HCT116 (cell line): ENCODE data around the gene FLRT1. TPM values are rescaled to one million over a fixed set of nuclear protein-coding genes. Genes with fewer than 3 reads are reported as not detected.
A peak's percentile ranks its signal among the peaks of the same experiment; 100 is the strongest.

Experiments used
- ATAC-seq: fragments of 200-7000 bp; cut with Tn5 transposase; 2 replicates; pipeline ENCODE4 v1.9.1; 2020; ENCODE audit warnings: mild to moderate bottlenecking, moderate library complexity
- BruUV-seq: library from RNA; stranded (reverse); fragments of 400-500 nt; replicated peaks from 2 replicates; lab custom pipeline; 2021; lab: Mats Ljungman, UMichigan
- CTCF ChIA-PET: fragments of 300-600 bp; sonication (Branson Sonifier 250); formaldehyde crosslinking; loops from one replicate; lab custom pipeline; 2021; ENCODE audit warnings: antibody characterized with exemption; lab: Charles Lee
- POLR2A ChIA-PET: fragments of 300-600, 350-600 bp; sonication (Branson Sonifier 250); formaldehyde crosslinking; loops from one replicate; lab custom pipeline; 2021; ENCODE audit warnings: antibody characterized with exemption; lab: Charles Lee
- RAD21 ChIA-PET, 2 experiments: fragments of 300-600 bp; sonication (Branson Sonifier 250); formaldehyde crosslinking; loops; one replicate each; lab custom pipeline; 2023; ENCODE audit warnings: low total read pairs in 2 of 2; ENCODE audit not compliant: uncharacterized antibody in 2 of 2, unreplicated experiment in 2 of 2, low non-redundant PET in 1 of 2; lab: Charles Lee
- DNase-seq: peaks from one replicate; pipeline ENCODE4 v3.0.0-alpha.2; 2010; ENCODE audit warnings: low read depth, low spot score
- H2AFZ ChIP-seq: fragments of 200-600 bp; shearing (Covaris generic), sonication (generic); 2 replicates; pipeline ENCODE4 v1.6.1; 2017; ENCODE audit warnings: low read depth, mixed run types, mixed read lengths, antibody characterized with exemption, low read length; ENCODE audit not compliant: poor library complexity, severe bottlenecking
- H3K27ac ChIP-seq: 2 replicates; pipeline ENCODE4 v1.5.1; 2012; ENCODE audit warnings: low read depth, low read length
- H3K27me3 ChIP-seq: fragments of 200-600 bp; sonication (generic); 2 replicates; pipeline ENCODE4 v1.6.1; 2016; ENCODE audit warnings: mixed run types, low read length, mixed read lengths; ENCODE audit not compliant: insufficient read depth
- H3K36me3 ChIP-seq, 2 experiments: fragments of 200-500 bp in 1 of 2; fragments of 200-600 bp in 1 of 2; sonication (Bioruptor generic) in 1 of 2; sonication (generic) in 1 of 2; 2 replicates each; pipeline versions ENCODE4 v1.5.1 to v1.6.1; 2014 to 2016; ENCODE audit warnings: low read length in 2 of 2, inconsistent platforms in 1 of 2, mixed read lengths in 1 of 2, mixed run types in 1 of 2; ENCODE audit not compliant: insufficient read depth in 2 of 2, control insufficient read depth in 1 of 2
- H3K4me1 ChIP-seq, 2 experiments: fragments of 200-600 bp in 1 of 2; sonication (generic) in 1 of 2; 2 replicates each; pipeline versions ENCODE4 v1.5.1 to v1.6.1; 2012 to 2017; ENCODE audit warnings: low read length in 2 of 2, inconsistent platforms in 1 of 2, mild to moderate bottlenecking in 1 of 2, mixed read lengths in 1 of 2, mixed run types in 1 of 2, moderate library complexity in 1 of 2; ENCODE audit not compliant: insufficient read depth in 2 of 2, control insufficient read depth in 1 of 2
- H3K4me2 ChIP-seq: fragments of 200-600 bp; sonication (generic); 2 replicates; pipeline ENCODE4 v1.6.1; 2017; ENCODE audit warnings: mixed run types, low read length, mixed read lengths
- H3K4me3 ChIP-seq, 2 experiments: fragments of 200-600 bp in 1 of 2; sonication (generic) in 1 of 2; replicated peaks in 1 of 2; 2 replicates each; pipeline ENCODE4 v1.5.1; 2011 to 2016; ENCODE audit warnings: low read length in 2 of 2, control low read depth in 1 of 2, low read depth in 1 of 2, mild to moderate bottlenecking in 1 of 2, mixed read lengths in 1 of 2, mixed run types in 1 of 2
- H3K79me2 ChIP-seq: fragments of 200-600 bp; sonication (generic); 2 replicates; pipeline ENCODE4 v1.6.1; 2017; ENCODE audit warnings: mild to moderate bottlenecking, mixed run types, low read length, moderate library complexity, mixed read lengths; ENCODE audit not compliant: insufficient read depth
- H3K9ac ChIP-seq: fragments of 200-600 bp; sonication (generic); 2 replicates; pipeline ENCODE4 v1.6.1; 2016; ENCODE audit warnings: low read length, mixed read lengths
- H3K9me2 ChIP-seq: fragments of 200-600 bp; sonication (generic), shearing (Covaris generic); 2 replicates; pipeline ENCODE4 v1.6.1; 2017; ENCODE audit warnings: mixed run types, mild to moderate bottlenecking, moderate library complexity; ENCODE audit not compliant: insufficient read depth
- H3K9me3 ChIP-seq, 2 experiments: fragments of 200-500 bp in 1 of 2; fragments of 200-600 bp in 1 of 2; sonication (Bioruptor generic) in 1 of 2; sonication (generic) in 1 of 2; 2 replicates each; pipeline ENCODE4 v1.6.1; 2014 to 2017; ENCODE audit warnings: low read length in 2 of 2, mixed read lengths in 2 of 2, inconsistent platforms in 1 of 2, low read depth in 1 of 2, mild to moderate bottlenecking in 1 of 2, mixed run types in 1 of 2, moderate library complexity in 1 of 2; ENCODE audit not compliant: control insufficient read depth in 1 of 2, insufficient read depth in 1 of 2
- H4K20me1 ChIP-seq: fragments of 200-600 bp; sonication (generic), shearing (Covaris generic); 2 replicates; pipeline ENCODE4 v1.6.1; 2017; ENCODE audit warnings: mixed run types, mild to moderate bottlenecking, moderate library complexity; ENCODE audit not compliant: insufficient read depth
- CBX3 ChIP-seq: IDR thresholded peaks from 2 replicates; pipeline ENCODE4 v1.6.1; 2012; ENCODE audit warnings: low read depth
- CEBPB ChIP-seq: IDR thresholded peaks from 2 replicates; pipeline ENCODE4 v1.6.1; 2012; ENCODE audit warnings: low read depth
- EGR1 ChIP-seq: IDR thresholded peaks from 2 replicates; pipeline ENCODE4 v1.6.1; 2012; ENCODE audit warnings: low read depth
- EZH2 ChIP-seq: fragments of 200-600 bp; sonication (generic); IDR thresholded peaks from 2 replicates; pipeline ENCODE4 v1.6.1; 2017; ENCODE audit warnings: antibody characterized with exemption, mixed run types
- EZH2phosphoT487 ChIP-seq: fragments of 200-600 bp; IDR thresholded peaks from 2 replicates; pipeline ENCODE4 v1.6.1; 2018; ENCODE audit warnings: antibody characterized with exemption, borderline replicate concordance
- FOSL1 ChIP-seq: IDR thresholded peaks from 2 replicates; pipeline ENCODE4 v1.6.1; 2012; ENCODE audit warnings: low read depth
- JUND ChIP-seq: IDR thresholded peaks from 2 replicates; pipeline ENCODE4 v1.6.1; 2012
- POLR2A ChIP-seq: IDR thresholded peaks from 2 replicates; pipeline ENCODE4 v1.7.0; 2011; ENCODE audit warnings: borderline replicate concordance; ENCODE audit not compliant: insufficient read depth, insufficient read length; ENCODE audit errors: extremely low read depth
- POLR2AphosphoS5 ChIP-seq: IDR thresholded peaks from 2 replicates; pipeline ENCODE4 v1.6.1; 2011; ENCODE audit warnings: mild to moderate bottlenecking, low read depth, low read length, moderate library complexity
- RAD21 ChIP-seq: IDR thresholded peaks from 2 replicates; pipeline ENCODE4 v1.6.1; 2012; ENCODE audit warnings: low read depth, mild to moderate bottlenecking
- SIN3A ChIP-seq: IDR thresholded peaks from 2 replicates; pipeline ENCODE4 v1.6.1; 2012; ENCODE audit warnings: low read depth
- SP1 ChIP-seq: IDR thresholded peaks from 2 replicates; pipeline ENCODE4 v1.6.1; 2012; ENCODE audit warnings: low read depth
- SRF ChIP-seq: IDR thresholded peaks from 2 replicates; pipeline ENCODE4 v1.6.1; 2012; ENCODE audit warnings: low read depth
- TCF7L2 ChIP-seq: IDR thresholded peaks from 2 replicates; pipeline ENCODE4 v1.7.0; 2011; ENCODE audit warnings: borderline replicate concordance, inconsistent platforms; ENCODE audit not compliant: insufficient read depth, insufficient read length; ENCODE audit errors: extremely low read depth
- YY1 ChIP-seq: IDR thresholded peaks from 2 replicates; pipeline ENCODE4 v1.6.1; 2011; ENCODE audit warnings: low read length, low read depth, moderate library complexity, mild to moderate bottlenecking; ENCODE audit not compliant: insufficient replicate concordance; ENCODE audit errors: extremely low read depth
- intact Hi-C: fragments of 100-400 bp; cut with micrococcal nuclease; formaldehyde crosslinking; loops from 2 replicates; pipeline ENCODE4 v1.10.0; 2022
- total RNA-seq: library from RNA; stranded (reverse); gene quantifications from one replicate; pipeline ENCODE4 v1.2.1, GENCODE V29; 2021; ENCODE audit not compliant: unreplicated experiment
- TF ChIP-seq, protein P1 (sequence below): IDR thresholded peaks from 2 replicates; pipeline ENCODE4 v1.6.1; 2011; ENCODE audit warnings: mild to moderate bottlenecking, low read length, moderate library complexity; ENCODE audit not compliant: insufficient replicate concordance; ENCODE audit errors: extremely low read depth
- TF ChIP-seq, protein P2 (sequence below): IDR thresholded peaks from 2 replicates; pipeline ENCODE4 v1.6.1; 2012; ENCODE audit warnings: low read depth
- TF ChIP-seq, protein P3 (sequence below): IDR thresholded peaks from 2 replicates; pipeline ENCODE4 v1.6.1; 2012
- TF ChIP-seq, protein P4 (sequence below), 3 experiments: fragments of 200-600 bp in 1 of 3; sonication (generic) in 1 of 3; IDR thresholded peaks in 2 of 3; conservative IDR thresholded peaks in 1 of 3; 2 replicates each; pipeline ENCODE4 v1.5.1; 2012 to 2017; ENCODE audit warnings: low read depth in 2 of 3, low read length in 2 of 3, antibody characterized with exemption in 1 of 3, borderline replicate concordance in 1 of 3, control low read depth in 1 of 3, mild to moderate bottlenecking in 1 of 3, mixed read lengths in 1 of 3, mixed run types in 1 of 3, moderate library complexity in 1 of 3; ENCODE audit not compliant: insufficient read depth in 1 of 3

Gene FLRT1
- total RNA-seq, 1 experiment from 2014 or later, result 0.15 TPM

DNA sequence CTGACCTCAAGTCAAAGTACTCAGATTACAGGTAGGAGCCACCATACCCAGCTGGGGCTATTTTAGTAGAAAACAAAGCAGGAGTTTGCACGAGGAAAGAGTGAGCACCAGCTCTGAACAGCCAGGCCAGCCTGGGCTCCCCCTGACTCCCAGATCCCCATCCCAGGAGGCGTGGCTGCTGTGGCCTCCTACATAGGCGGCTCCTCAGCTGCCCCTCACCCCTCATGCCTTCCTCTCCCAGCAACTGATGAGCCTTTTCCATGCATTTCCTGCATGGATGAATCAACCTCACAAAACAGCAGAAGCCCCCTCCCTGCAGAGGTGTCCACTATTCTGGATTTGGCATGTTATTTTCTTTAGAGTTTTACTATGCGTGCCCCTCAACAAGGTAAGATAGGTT is 10.5 kb upstream of the FLRT1 start:
- H3K9ac ChIP-seq, result no peak overlapping the region
- RAD21 ChIA-PET, result no interaction called here
- no peak for TF ChIP-seq TCF7L2
- no peak for TF ChIP-seq POLR2AphosphoS5
- no peak for TF ChIP-seq JUND
- TF ChIP-seq, protein P1, sequence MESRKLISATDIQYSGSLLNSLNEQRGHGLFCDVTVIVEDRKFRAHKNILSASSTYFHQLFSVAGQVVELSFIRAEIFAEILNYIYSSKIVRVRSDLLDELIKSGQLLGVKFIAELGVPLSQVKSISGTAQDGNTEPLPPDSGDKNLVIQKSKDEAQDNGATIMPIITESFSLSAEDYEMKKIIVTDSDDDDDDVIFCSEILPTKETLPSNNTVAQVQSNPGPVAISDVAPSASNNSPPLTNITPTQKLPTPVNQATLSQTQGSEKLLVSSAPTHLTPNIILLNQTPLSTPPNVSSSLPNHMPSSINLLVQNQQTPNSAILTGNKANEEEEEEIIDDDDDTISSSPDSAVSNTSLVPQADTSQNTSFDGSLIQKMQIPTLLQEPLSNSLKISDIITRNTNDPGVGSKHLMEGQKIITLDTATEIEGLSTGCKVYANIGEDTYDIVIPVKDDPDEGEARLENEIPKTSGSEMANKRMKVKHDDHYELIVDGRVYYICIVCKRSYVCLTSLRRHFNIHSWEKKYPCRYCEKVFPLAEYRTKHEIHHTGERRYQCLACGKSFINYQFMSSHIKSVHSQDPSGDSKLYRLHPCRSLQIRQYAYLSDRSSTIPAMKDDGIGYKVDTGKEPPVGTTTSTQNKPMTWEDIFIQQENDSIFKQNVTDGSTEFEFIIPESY, result no peak
- no peak for TF ChIP-seq CBX3
- TF ChIP-seq SIN3A, result no peak
- no peak for TF ChIP-seq EZH2
- TF ChIP-seq, protein P2, sequence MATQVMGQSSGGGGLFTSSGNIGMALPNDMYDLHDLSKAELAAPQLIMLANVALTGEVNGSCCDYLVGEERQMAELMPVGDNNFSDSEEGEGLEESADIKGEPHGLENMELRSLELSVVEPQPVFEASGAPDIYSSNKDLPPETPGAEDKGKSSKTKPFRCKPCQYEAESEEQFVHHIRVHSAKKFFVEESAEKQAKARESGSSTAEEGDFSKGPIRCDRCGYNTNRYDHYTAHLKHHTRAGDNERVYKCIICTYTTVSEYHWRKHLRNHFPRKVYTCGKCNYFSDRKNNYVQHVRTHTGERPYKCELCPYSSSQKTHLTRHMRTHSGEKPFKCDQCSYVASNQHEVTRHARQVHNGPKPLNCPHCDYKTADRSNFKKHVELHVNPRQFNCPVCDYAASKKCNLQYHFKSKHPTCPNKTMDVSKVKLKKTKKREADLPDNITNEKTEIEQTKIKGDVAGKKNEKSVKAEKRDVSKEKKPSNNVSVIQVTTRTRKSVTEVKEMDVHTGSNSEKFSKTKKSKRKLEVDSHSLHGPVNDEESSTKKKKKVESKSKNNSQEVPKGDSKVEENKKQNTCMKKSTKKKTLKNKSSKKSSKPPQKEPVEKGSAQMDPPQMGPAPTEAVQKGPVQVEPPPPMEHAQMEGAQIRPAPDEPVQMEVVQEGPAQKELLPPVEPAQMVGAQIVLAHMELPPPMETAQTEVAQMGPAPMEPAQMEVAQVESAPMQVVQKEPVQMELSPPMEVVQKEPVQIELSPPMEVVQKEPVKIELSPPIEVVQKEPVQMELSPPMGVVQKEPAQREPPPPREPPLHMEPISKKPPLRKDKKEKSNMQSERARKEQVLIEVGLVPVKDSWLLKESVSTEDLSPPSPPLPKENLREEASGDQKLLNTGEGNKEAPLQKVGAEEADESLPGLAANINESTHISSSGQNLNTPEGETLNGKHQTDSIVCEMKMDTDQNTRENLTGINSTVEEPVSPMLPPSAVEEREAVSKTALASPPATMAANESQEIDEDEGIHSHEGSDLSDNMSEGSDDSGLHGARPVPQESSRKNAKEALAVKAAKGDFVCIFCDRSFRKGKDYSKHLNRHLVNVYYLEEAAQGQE, result no peak
- no peak for TF ChIP-seq RAD21
- no peak for TF ChIP-seq SRF
- TF ChIP-seq, protein P3, sequence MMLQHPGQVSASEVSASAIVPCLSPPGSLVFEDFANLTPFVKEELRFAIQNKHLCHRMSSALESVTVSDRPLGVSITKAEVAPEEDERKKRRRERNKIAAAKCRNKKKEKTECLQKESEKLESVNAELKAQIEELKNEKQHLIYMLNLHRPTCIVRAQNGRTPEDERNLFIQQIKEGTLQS, result no peak
- no peak for TF ChIP-seq YY1
- no peak for TF ChIP-seq EGR1
- no peak for TF ChIP-seq SP1
- no peak for TF ChIP-seq EZH2phosphoT487
- TF ChIP-seq FOSL1, result no peak
- TF ChIP-seq CEBPB, result no peak
- TF ChIP-seq POLR2A, result no peak
- TF ChIP-seq, protein P4, sequence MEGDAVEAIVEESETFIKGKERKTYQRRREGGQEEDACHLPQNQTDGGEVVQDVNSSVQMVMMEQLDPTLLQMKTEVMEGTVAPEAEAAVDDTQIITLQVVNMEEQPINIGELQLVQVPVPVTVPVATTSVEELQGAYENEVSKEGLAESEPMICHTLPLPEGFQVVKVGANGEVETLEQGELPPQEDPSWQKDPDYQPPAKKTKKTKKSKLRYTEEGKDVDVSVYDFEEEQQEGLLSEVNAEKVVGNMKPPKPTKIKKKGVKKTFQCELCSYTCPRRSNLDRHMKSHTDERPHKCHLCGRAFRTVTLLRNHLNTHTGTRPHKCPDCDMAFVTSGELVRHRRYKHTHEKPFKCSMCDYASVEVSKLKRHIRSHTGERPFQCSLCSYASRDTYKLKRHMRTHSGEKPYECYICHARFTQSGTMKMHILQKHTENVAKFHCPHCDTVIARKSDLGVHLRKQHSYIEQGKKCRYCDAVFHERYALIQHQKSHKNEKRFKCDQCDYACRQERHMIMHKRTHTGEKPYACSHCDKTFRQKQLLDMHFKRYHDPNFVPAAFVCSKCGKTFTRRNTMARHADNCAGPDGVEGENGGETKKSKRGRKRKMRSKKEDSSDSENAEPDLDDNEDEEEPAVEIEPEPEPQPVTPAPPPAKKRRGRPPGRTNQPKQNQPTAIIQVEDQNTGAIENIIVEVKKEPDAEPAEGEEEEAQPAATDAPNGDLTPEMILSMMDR (IDR thresholded peaks at IDR 0.05 in 2 of 3, conservative IDR thresholded peaks at IDR 0.05 in 1 of 3; ENCODE audit: borderline replicate concordance in 1 of 3, insufficient read depth in 1 of 3, low read depth in 2 of 3, low read length in 2 of 3), result no peak
- peaks cover 0 to 12% of the 10 kb centered on the region in 2 experiments; a peak in 2 of 4 replicates for H3K4me1 ChIP-seq
- no peak for ATAC-seq
- H3K9me2 ChIP-seq, result no peaks in the 10 kb centered on the region
- no TSS peak for BruUV-seq
- no peak overlapping the region for H3K4me3 ChIP-seq
- H3K79me2 ChIP-seq, result no peaks in the 10 kb centered on the region
- H4K20me1 ChIP-seq, result no peaks in the 10 kb centered on the region
- peak overlapping the region; percentile 6; the same call in 1 of the 2 replicates for H3K4me2 ChIP-seq
- intact Hi-C loops, result no loop called here
- no peak for DNase-seq
- H3K27ac ChIP-seq, result no peak overlapping the region
- CTCF ChIA-PET, result no interaction called here
- no peaks in the 10 kb centered on the region for H3K9me3 ChIP-seq
- H2AFZ ChIP-seq, result no peak overlapping the region
- POLR2A ChIA-PET, result interaction anchor here (0.9 kb wide), 1 partner anchor 18 kb away, joined by 3 read pairs; no protein-coding TSS in a partner anchor
- no peaks in the 10 kb centered on the region for H3K27me3 ChIP-seq
- H3K36me3 ChIP-seq, result no peaks in the 10 kb centered on the region
